Muscle of arm (tissue), 12 donors: Measurements from ENCODE around the gene LTF. TPM values are rescaled to one million over a fixed set of nuclear protein-coding genes. Genes with fewer than 3 reads are reported as not detected.
"Not testable (repeated sequence)": the region's sequence is repeated elsewhere in the genome, so short reads cannot be mapped to it uniquely, and the experiment has no call there.

Source experiments
- DNase-seq: peaks from one replicate; pipeline ENCODE4 v3.0.0-alpha.2; 2013
- polyA plus RNA-seq, 12 donors: library from polyadenylated mRNA; unstranded; fragments of 120-200 nt; gene quantifications; one replicate each; pipeline ENCODE4 v1.2.1, GENCODE V29; 2013; ENCODE audit not compliant: insufficient read length in 12 of 12

The LTF gene
- polyA plus RNA-seq, 12 donors: 1.0 to 6.1 (median 1.9) TPM; not detected in 2

DNA sequence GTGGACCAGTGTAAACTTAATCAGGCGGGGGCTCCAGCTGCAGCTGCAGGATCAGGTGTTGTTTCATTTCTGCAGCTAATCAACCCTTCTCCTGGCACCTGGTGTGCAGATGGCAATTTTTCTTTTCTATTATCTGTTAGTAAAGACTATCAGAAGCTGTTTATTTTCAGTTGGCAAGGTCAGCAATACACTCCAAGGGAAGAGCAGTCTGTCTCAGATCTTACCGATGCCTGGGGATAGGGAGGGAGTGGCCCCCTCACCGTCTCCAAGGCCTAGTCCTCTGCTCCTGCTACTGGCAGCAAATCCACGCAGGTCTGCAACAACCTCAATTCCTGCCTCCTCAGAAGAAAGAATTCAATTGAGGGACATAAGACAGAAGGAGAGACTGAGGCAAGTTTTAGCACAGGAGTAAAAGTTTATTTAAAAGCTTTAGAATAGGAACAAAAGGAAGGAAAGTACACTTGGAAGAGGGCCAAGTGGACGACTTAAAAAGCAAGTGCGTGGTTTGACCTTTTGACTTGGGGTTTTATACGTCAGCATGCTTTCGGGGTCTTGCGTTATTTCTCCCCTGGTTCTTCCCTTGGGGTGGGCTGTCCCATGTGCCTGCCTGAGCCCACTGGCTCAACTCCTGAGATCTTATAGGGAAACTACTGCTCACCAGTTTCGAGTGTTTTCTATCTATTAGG lies 48.4 kb downstream of the LTF start:
- DNase-seq: no peak

GRCh38 chr3:46414739-46415138 lies 50.0 kb downstream of the LTF start:
- DNase-seq: no peak

DNA sequence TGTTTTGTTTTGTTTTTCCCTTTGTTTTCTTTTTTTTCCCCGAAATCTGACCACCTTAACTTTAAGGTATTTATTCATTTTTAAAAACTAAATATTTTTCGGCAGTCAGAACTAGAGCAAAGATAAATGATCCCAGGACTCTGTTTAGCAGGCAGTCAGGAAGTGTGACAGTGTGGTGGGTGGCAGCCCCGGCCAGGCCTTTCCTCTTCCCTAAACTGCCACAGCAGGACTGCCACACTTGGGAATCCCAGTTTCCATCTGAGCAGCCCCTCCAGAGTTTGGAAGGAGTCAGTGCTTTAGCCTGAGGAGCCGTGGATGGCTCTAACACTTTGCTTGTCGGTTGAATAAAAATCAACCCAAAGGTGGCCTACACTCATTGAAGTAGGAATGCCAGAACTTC lies 50.8 kb downstream of the LTF start:
- no peak for DNase-seq

- no peak for DNase-seq
Observed at GRCh38 chr3:46412786-46413298, 51.9 kb downstream of the LTF start.

DNA sequence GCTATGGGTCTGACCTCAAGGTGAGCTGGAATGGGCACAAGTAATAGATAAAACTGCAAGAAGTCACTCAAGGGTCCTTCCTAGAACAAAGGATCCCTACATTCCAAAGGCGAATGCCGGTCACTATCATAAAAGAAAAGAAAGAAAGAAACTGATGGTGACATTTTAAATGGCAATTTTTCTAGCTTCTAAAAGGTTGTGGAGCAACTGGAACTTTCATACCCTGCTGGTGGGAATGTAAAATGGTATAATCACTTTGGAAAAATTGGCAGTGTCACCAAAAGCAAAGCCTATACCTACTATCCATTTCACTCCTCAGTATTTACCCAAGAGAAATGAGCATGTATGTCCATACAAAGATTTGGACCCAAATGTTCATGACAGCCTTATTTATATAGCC lies 53.4 kb downstream of the LTF start:
- no peak for DNase-seq

DNA sequence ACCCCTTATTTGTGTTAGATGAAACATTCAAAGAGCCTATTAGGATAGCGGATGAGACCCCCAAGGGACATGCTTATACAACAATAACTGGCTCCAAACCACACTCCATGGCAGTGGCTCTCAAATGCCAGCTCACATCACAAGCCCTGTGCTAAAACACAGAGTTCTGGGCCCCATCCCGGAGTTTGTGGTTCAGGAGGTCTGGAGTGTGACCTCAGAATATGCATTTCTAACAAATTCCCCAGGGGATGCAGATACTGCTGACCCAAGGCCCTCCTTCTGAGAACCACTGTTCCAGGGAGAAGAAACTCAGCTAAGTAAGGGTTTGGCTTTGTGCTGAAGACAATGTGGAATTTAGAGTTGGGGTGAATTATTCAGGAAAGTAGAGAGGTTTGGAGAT lies 54.0 kb downstream of the LTF start:
- no peak for DNase-seq

DNA sequence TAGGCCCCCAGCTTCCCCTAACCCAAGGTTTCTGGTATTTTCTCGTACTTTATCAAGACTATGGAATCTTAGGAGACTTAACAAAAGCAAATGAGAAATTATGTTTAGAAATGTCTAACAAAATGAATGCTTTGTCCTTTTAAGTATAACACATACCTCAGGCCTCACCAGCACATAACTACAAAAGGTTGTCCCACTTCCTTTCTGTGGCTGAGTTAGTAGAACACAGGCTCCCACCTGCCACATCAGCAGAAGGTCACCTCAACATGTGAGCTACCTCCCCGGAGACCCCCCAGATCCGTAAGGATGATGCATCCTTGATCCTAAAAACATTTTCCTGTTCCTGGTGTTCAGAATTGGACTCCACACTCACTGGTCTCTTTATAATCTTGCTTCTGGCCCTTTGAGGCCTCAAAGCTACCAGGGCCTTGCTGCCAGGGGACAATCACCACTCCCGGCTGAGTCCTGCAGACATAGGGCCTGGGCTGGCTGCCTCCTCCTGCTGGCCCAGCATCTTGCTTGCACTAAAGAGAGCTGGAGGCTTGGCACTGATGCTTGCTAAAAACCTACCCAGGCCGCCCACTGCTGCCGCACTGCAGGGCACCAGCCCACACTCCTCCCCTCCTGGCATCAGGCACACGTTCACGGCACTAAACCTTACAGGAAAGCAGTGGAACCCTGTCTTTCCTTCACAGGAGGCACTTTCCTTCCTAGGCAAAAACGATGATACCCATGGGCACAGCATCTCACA lies 54.8 kb downstream of the LTF start:
- no peak for DNase-seq

- no peak for DNase-seq
Observed at GRCh38 chr3:46408853-46409252, 55.9 kb downstream of the LTF start.

GRCh38 chr3:46407970-46408369 lies 56.7 kb downstream of the LTF start:
- DNase-seq: no peak

DNA sequence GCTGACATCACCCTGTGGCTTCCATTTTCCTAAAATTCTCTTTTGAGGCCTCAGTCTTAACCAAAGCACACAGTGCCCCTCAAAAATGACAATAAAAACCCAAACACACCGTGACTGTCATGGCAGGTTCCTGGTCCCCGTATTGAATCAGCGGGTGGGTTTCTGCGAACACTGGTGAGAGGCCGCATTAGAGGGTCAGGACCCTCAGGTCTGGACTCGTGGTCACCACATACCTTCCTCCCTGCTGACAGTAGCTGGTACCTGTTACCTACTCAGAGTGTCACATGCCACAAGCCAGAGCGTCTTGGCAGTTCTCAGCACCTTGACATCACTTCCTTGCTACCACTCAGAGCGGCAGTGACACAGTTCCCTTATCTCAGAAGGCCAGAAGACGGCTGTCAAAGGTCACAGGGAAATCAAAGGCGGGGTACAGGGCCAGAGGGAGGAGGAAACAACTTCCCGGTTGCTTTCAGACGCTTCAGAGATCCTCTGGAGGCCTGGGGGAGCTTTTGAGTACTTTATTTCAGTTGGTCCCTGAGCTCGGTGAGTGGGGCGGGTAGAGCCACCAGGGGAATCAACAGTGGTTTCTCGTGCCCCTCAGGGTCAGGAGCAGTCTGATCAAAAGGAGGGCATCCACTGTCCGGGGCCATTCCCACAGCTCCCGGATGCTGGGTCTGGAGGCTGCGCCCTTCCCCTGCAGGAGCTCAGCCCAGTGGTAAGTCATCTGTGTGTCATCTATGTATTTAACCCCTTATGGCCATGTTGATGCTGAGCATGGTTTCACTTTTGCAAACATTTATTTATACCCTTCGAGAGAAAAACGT lies 57.7 kb downstream of the LTF start, which contains the start of the genes CCR5AS and CCRL2:
CCR5AS (minus strand) TSS at position 279 of the 824 bp plus-strand sequence.
CCRL2 (plus strand) TSS at position 472 of the 824 bp plus-strand sequence. CDS start 821 bp downstream, outside the sequence.
- DNase-seq: no peak

- DNase-seq: no peak
Observed at GRCh38 chr3:46406443-46406787, 58.3 kb downstream of the LTF start.

GRCh38 chr3:46405301-46406019 lies 59.2 kb downstream of the LTF start:
- no peak for DNase-seq

- DNase-seq: not testable (repeated sequence)
Observed at GRCh38 chr3:46402902-46403301, 61.8 kb downstream of the LTF start.

- no peak for DNase-seq
Observed at GRCh38 chr3:46401579-46401978, 63.1 kb downstream of the LTF start.

- no peak for DNase-seq
Observed at GRCh38 chr3:46400846-46401245, 63.9 kb downstream of the LTF start.

- no peak for DNase-seq
Observed at GRCh38 chr3:46400000-46400734, 64.5 kb downstream of the LTF start.

DNA sequence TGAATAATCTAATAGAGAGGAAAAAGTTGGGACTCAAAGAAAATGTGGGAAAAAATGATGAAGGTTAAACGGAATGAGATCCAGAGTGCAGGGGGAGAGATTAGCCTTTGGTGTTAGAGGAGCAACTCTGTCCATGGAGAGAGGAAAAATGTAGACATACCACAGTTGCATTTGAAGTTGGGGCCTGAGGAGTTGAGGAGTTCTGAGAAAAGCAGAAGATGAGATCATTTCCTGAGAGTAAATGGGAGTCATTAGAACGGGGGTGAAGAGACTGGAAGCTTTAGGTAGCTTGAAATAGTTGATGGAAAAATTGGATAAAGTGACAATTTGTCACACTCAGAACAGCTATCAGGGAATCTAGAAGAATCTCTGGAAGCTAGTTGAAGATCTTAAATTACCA lies 65.1 kb downstream of the LTF start:
- DNase-seq: no peak

- no peak for DNase-seq
Observed at GRCh38 chr3:46399098-46399497, 65.6 kb downstream of the LTF start.

DNA sequence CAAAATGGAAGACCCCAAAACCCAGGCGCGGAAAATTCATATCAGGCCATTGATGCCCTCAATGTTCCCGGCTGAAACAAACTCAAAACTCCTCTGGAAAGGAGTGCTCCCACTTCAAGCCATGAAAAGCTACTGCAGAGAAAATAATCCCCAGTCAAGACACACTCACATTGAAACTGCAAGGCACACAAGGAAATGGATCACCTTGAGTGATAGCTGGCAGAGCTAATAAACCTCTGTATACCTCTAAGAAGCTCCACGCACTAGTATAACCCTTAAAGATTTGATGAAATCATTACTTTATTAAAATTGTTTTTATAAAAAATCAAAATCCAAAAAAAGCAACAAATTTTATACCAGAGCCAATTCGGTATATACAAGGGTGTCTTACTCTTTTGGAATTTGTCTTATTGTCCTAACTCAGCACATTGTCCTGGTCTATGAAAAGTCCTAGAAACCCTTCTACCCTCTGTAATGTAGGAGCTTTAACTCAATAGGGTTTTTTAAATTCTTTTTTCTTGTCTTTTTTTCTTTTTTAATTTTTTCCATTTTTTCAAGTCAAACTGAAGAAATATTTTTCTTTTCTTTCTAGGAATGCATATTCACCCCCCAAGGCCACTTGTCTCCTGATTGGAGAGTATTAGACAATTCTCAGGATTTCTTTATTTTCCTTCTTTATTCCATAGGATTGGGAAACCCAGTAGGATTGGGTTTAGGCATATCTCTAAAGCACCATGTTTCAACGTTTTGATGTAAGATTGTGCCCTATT lies 66.3 kb downstream of the LTF start:
- DNase-seq: no peak

- no peak for DNase-seq
Observed at GRCh38 chr3:46397111-46397510, 67.6 kb downstream of the LTF start.
